Measurements from ENCODE around the gene SLC22A24. TPM values are rescaled to one million over a fixed set of nuclear protein-coding genes. Genes with fewer than 3 reads are reported as not detected.

SLC22A24 gene
- polyA plus RNA-seq (2013, experiment 1 of 2), result not detected
- not detected for polyA plus RNA-seq (2013, experiment 2 of 2)

GRCh38 chr11:63144121-63144520 is at the start of gene SLC22A24:
SLC22A24 (minus strand) TSS chr11:63144221; CDS start chr11:63143779, 442 bp downstream.
- Histone ChIP-seq H3K4me3 (ENCODE audit: low read length in 2 of 2) (no peak within 1 kb of the TSS), H3K4ac (ENCODE audit: low read length) (no peak within 1 kb of the TSS), H3K4me2 (ENCODE audit: insufficient read depth, low read length, poor library complexity, severe bottlenecking) (no peak within 1 kb of the TSS), H3K14ac (ENCODE audit: low read length) (no peak within 1 kb of the TSS), H2BK120ac (ENCODE audit: low read depth, low read length) (no peak within 1 kb of the TSS), H4K8ac (ENCODE audit: low read depth, low read length) (no peak within 1 kb of the TSS), H3K36me3 (replicated peaks in 1 of 2; ENCODE audit: control insufficient read depth in 2 of 2, insufficient read depth in 2 of 2, low read length in 2 of 2) (no peaks in the 10 kb centered on the region), H3K27me3 (ENCODE audit: control insufficient read depth in 3 of 3, insufficient read depth in 3 of 3, low read depth in 1 of 3, low read length in 3 of 3) (no peaks in the 10 kb centered on the region), H3K79me1 (ENCODE audit: low read depth, low read length) (no peaks in the 10 kb centered on the region), H2BK5ac (ENCODE audit: low read length) (no peak within 1 kb of the TSS), H3K9me3 (replicated peaks in 1 of 2; ENCODE audit: control insufficient read depth in 2 of 2, insufficient read depth in 1 of 2, low read depth in 1 of 2, low read length in 2 of 2) (no peaks in the 10 kb centered on the region), H3K4me1 (ENCODE audit: control insufficient read depth in 2 of 2, insufficient read depth in 1 of 2, low read depth in 1 of 2, low read length in 2 of 2) (peaks cover 0 to 3% of the 10 kb centered on the region in 2 donors), H3K27ac (replicated peaks; ENCODE audit: low read length) (no peak within 1 kb of the TSS), H4K91ac (ENCODE audit: low read depth, low read length, poor library complexity) (no peak within 1 kb of the TSS), H2BK15ac (ENCODE audit: low read length) (no peak within 1 kb of the TSS), H2AFZ (ENCODE audit: low read length) (no peak within 1 kb of the TSS), H3K23ac (ENCODE audit: low read depth, low read length, poor library complexity) (no peak within 1 kb of the TSS), H2AK5ac (ENCODE audit: low read depth, low read length) (no peak within 1 kb of the TSS), H2BK12ac (ENCODE audit: low read length) (no peak within 1 kb of the TSS), H3K18ac (ENCODE audit: low read length) (no peak within 1 kb of the TSS), H3K9ac (ENCODE audit: low read depth, low read length, poor library complexity) (no peak within 1 kb of the TSS)
- DNase-seq (ENCODE audit: low spot score), result no peak
- no CpG with 5 or more reads among the region's 1 CpG for WGBS, 2 donors (ENCODE audit: extremely low coverage in 2 of 2, insufficient read length in 2 of 2, insufficient replicate concordance in 1 of 2)

GRCh38 chr11:63180536-63180935 is 36.5 kb upstream of the SLC22A24 start:
- Histone ChIP-seq H2BK5ac (ENCODE audit: low read length) (no peak overlapping the region), H3K18ac (ENCODE audit: low read length) (no peak overlapping the region), H3K4me3 (ENCODE audit: low read length in 2 of 2) (no peak overlapping the region), H2BK12ac (ENCODE audit: low read length) (no peak overlapping the region), H4K8ac (ENCODE audit: low read depth, low read length) (no peak overlapping the region), H3K79me1 (ENCODE audit: low read depth, low read length) (no peaks in the 10 kb centered on the region), H2BK15ac (ENCODE audit: low read length) (no peak overlapping the region), H3K36me3 (replicated peaks in 1 of 2; ENCODE audit: control insufficient read depth in 2 of 2, insufficient read depth in 2 of 2, low read length in 2 of 2) (no peaks in the 10 kb centered on the region), H3K23ac (ENCODE audit: low read depth, low read length, poor library complexity) (no peak overlapping the region), H3K27ac (replicated peaks; ENCODE audit: low read length) (no peak overlapping the region), H2AK5ac (ENCODE audit: low read depth, low read length) (no peak overlapping the region), H3K27me3 (ENCODE audit: control insufficient read depth in 3 of 3, insufficient read depth in 3 of 3, low read depth in 1 of 3, low read length in 3 of 3) (no peaks in the 10 kb centered on the region), H3K14ac (ENCODE audit: low read length) (no peak overlapping the region), H3K4me1 (ENCODE audit: control insufficient read depth in 2 of 2, insufficient read depth in 1 of 2, low read depth in 1 of 2, low read length in 2 of 2) (peaks cover 4 to 6% of the 10 kb centered on the region in 2 donors), H2BK120ac (ENCODE audit: low read depth, low read length) (no peak overlapping the region), H3K4ac (ENCODE audit: low read length) (no peak overlapping the region), H3K4me2 (ENCODE audit: insufficient read depth, low read length, poor library complexity, severe bottlenecking) (no peak overlapping the region), H4K91ac (ENCODE audit: low read depth, low read length, poor library complexity) (no peak overlapping the region), H3K9me3 (replicated peaks in 1 of 2; ENCODE audit: control insufficient read depth in 2 of 2, insufficient read depth in 1 of 2, low read depth in 1 of 2, low read length in 2 of 2) (no peaks in the 10 kb centered on the region), H3K9ac (ENCODE audit: low read depth, low read length, poor library complexity) (no peak overlapping the region), H2AFZ (ENCODE audit: low read length) (peak overlapping the region; percentile 29)
- DNase-seq (ENCODE audit: low spot score), result no peak
- no CpG with 5 or more reads among the region's 1 CpG for WGBS, 2 donors (ENCODE audit: extremely low coverage in 2 of 2, insufficient read length in 2 of 2, insufficient replicate concordance in 1 of 2)

GRCh38 chr11:63179432-63180041 is 35.5 kb upstream of the SLC22A24 start:
- Histone ChIP-seq H3K27ac (replicated peaks; ENCODE audit: low read length) (no peak overlapping the region), H3K4me2 (ENCODE audit: insufficient read depth, low read length, poor library complexity, severe bottlenecking) (no peak overlapping the region), H3K27me3 (ENCODE audit: control insufficient read depth in 3 of 3, insufficient read depth in 3 of 3, low read depth in 1 of 3, low read length in 3 of 3) (no peaks in the 10 kb centered on the region), H3K18ac (ENCODE audit: low read length) (no peak overlapping the region), H2BK15ac (ENCODE audit: low read length) (no peak overlapping the region), H2AK5ac (ENCODE audit: low read depth, low read length) (no peak overlapping the region), H3K9ac (ENCODE audit: low read depth, low read length, poor library complexity) (no peak overlapping the region), H2BK5ac (ENCODE audit: low read length) (no peak overlapping the region), H3K79me1 (ENCODE audit: low read depth, low read length) (no peaks in the 10 kb centered on the region), H4K91ac (ENCODE audit: low read depth, low read length, poor library complexity) (no peak overlapping the region), H3K4me3 (ENCODE audit: low read length in 2 of 2) (no peak overlapping the region), H3K36me3 (replicated peaks in 1 of 2; ENCODE audit: control insufficient read depth in 2 of 2, insufficient read depth in 2 of 2, low read length in 2 of 2) (no peaks in the 10 kb centered on the region), H2BK120ac (ENCODE audit: low read depth, low read length) (no peak overlapping the region), H3K4me1 (ENCODE audit: control insufficient read depth in 2 of 2, insufficient read depth in 1 of 2, low read depth in 1 of 2, low read length in 2 of 2) (peaks cover 4 to 6% of the 10 kb centered on the region in 2 donors), H4K8ac (ENCODE audit: low read depth, low read length) (no peak overlapping the region), H3K14ac (ENCODE audit: low read length) (no peak overlapping the region), H2BK12ac (ENCODE audit: low read length) (no peak overlapping the region), H3K9me3 (replicated peaks in 1 of 2; ENCODE audit: control insufficient read depth in 2 of 2, insufficient read depth in 1 of 2, low read depth in 1 of 2, low read length in 2 of 2) (no peaks in the 10 kb centered on the region), H3K23ac (ENCODE audit: low read depth, low read length, poor library complexity) (no peak overlapping the region), H3K4ac (ENCODE audit: low read length) (no peak overlapping the region), H2AFZ (ENCODE audit: low read length) (no peak overlapping the region)
- no peak for DNase-seq (ENCODE audit: low spot score)
- WGBS, 2 donors (ENCODE audit: extremely low coverage in 2 of 2, insufficient read length in 2 of 2, insufficient replicate concordance in 1 of 2), result no CpG with 5 or more reads among the region's 1 CpG

- Histone ChIP-seq H2BK15ac (ENCODE audit: low read length) (no peak overlapping the region), H3K4me3 (ENCODE audit: low read length in 2 of 2) (no peak overlapping the region), H2AK5ac (ENCODE audit: low read depth, low read length) (no peak overlapping the region), H2BK5ac (ENCODE audit: low read length) (no peak overlapping the region), H2BK12ac (ENCODE audit: low read length) (no peak overlapping the region), H4K91ac (ENCODE audit: low read depth, low read length, poor library complexity) (no peak overlapping the region), H3K4me1 (ENCODE audit: control insufficient read depth in 2 of 2, insufficient read depth in 1 of 2, low read depth in 1 of 2, low read length in 2 of 2) (peaks cover 4 to 6% of the 10 kb centered on the region in 2 donors), H3K9me3 (replicated peaks in 1 of 2; ENCODE audit: control insufficient read depth in 2 of 2, insufficient read depth in 1 of 2, low read depth in 1 of 2, low read length in 2 of 2) (no peaks in the 10 kb centered on the region), H2BK120ac (ENCODE audit: low read depth, low read length) (no peak overlapping the region), H3K79me1 (ENCODE audit: low read depth, low read length) (no peaks in the 10 kb centered on the region), H3K23ac (ENCODE audit: low read depth, low read length, poor library complexity) (no peak overlapping the region), H3K4me2 (ENCODE audit: insufficient read depth, low read length, poor library complexity, severe bottlenecking) (no peak overlapping the region), H3K36me3 (replicated peaks in 1 of 2; ENCODE audit: control insufficient read depth in 2 of 2, insufficient read depth in 2 of 2, low read length in 2 of 2) (no peaks in the 10 kb centered on the region), H3K9ac (ENCODE audit: low read depth, low read length, poor library complexity) (no peak overlapping the region), H2AFZ (ENCODE audit: low read length) (no peak overlapping the region), H4K8ac (ENCODE audit: low read depth, low read length) (no peak overlapping the region), H3K27me3 (ENCODE audit: control insufficient read depth in 3 of 3, insufficient read depth in 3 of 3, low read depth in 1 of 3, low read length in 3 of 3) (no peaks in the 10 kb centered on the region), H3K14ac (ENCODE audit: low read length) (no peak overlapping the region), H3K27ac (replicated peaks; ENCODE audit: low read length) (no peak overlapping the region), H3K4ac (ENCODE audit: low read length) (no peak overlapping the region), H3K18ac (ENCODE audit: low read length) (no peak overlapping the region)
- DNase-seq (ENCODE audit: low spot score), result no peak
- no CpG with 5 or more reads among the region's 1 CpG for WGBS, 2 donors (ENCODE audit: extremely low coverage in 2 of 2, insufficient read length in 2 of 2, insufficient replicate concordance in 1 of 2)
These were observed 33.9 kb upstream of the SLC22A24 start for GRCh38 chr11:63177872-63178271.

Data from neuronal stem cell (in vitro differentiated cells).